AG10803 (cell line): ENCODE results near the gene ORAI1.

Source experiments
- DNase-seq: peaks from one replicate; pipeline ENCODE4 v3.0.0; 2010; ENCODE audit warnings: low read depth
- H3K4me3 ChIP-seq: 2 replicates; pipeline ENCODE4 v1.5.1; 2011; ENCODE audit warnings: mild to moderate bottlenecking, low read length, control low read depth
- TF ChIP-seq, protein P1 (sequence below): conservative IDR thresholded peaks from 2 replicates; pipeline ENCODE4 v1.5.1; 2011; ENCODE audit warnings: mild to moderate bottlenecking, low read length, control low read depth, inconsistent platforms

Gene ORAI1

GRCh38 chr12:121688966-121689365 is 62.6 kb downstream of the ORAI1 start:
- TF ChIP-seq, protein P1, sequence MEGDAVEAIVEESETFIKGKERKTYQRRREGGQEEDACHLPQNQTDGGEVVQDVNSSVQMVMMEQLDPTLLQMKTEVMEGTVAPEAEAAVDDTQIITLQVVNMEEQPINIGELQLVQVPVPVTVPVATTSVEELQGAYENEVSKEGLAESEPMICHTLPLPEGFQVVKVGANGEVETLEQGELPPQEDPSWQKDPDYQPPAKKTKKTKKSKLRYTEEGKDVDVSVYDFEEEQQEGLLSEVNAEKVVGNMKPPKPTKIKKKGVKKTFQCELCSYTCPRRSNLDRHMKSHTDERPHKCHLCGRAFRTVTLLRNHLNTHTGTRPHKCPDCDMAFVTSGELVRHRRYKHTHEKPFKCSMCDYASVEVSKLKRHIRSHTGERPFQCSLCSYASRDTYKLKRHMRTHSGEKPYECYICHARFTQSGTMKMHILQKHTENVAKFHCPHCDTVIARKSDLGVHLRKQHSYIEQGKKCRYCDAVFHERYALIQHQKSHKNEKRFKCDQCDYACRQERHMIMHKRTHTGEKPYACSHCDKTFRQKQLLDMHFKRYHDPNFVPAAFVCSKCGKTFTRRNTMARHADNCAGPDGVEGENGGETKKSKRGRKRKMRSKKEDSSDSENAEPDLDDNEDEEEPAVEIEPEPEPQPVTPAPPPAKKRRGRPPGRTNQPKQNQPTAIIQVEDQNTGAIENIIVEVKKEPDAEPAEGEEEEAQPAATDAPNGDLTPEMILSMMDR: no peak
- no peak for DNase-seq
- H3K4me3 ChIP-seq: no peak overlapping the region

- no peak overlapping the region for H3K4me3 ChIP-seq
- TF ChIP-seq, protein P1: no peak
- no peak for DNase-seq
Observed at GRCh38 chr12:121689430-121689829, 63.1 kb downstream of the ORAI1 start.
